Upper lobe of left lung (tissue), 6 donors: ENCODE measurements around the gene APBB1IP. TPM values are rescaled to one million over a fixed set of nuclear protein-coding genes. Genes with fewer than 3 reads are reported as not detected.

Source experiments
- ATAC-seq, 2 donors: fragments of 200-7000 bp; cut with Tn5 transposase; one replicate each; pipeline ENCODE4 v1.9.1; 2022; ENCODE audit warnings: mild to moderate bottlenecking in 2 of 2, moderate library complexity in 2 of 2; ENCODE audit not compliant: low FRiP score in 2 of 2
- DNase-seq, 2 donors: peaks; one replicate each; pipeline ENCODE4 v3.0.0-alpha.2; 2019 to 2020
- H3K27ac ChIP-seq, 4 donors: fragments of 200-600 bp; sonication (generic); one replicate each; pipeline ENCODE4 v1.5.1; 2016 to 2019
- H3K27me3 ChIP-seq, 4 donors: fragments of 200-600 bp; sonication (generic); one replicate each; pipeline ENCODE4 v1.5.1; 2017 to 2019
- H3K36me3 ChIP-seq, 4 donors: fragments of 200-600 bp; sonication (generic); one replicate each; pipeline ENCODE4 v1.5.1; 2016 to 2019
- H3K4me1 ChIP-seq, 4 donors: fragments of 200-600 bp; sonication (generic); one replicate each; pipeline ENCODE4 v1.5.1; 2018 to 2019
- H3K4me3 ChIP-seq, 4 donors: fragments of 200-600 bp; sonication (generic); one replicate each; pipeline ENCODE4 v1.5.1; 2017 to 2019; ENCODE audit warnings: mild to moderate bottlenecking in 2 of 4, moderate library complexity in 1 of 4
- H3K9me3 ChIP-seq, 4 donors: fragments of 200-600 bp; sonication (generic); one replicate each; pipeline ENCODE4 v1.5.1; 2018 to 2019
- CTCF ChIP-seq, 6 experiments: fragments of 450-650 bp in 4 of 6; fragments of 200-600 bp in 2 of 6; sonication (generic) in 2 of 6; IDR thresholded peaks; one replicate each; pipeline ENCODE4 v1.5.1; 2016 to 2019; ENCODE audit warnings: antibody characterized with exemption in 6 of 6
- EP300 ChIP-seq, 4 donors: sonication (generic); formaldehyde crosslinking; IDR thresholded peaks; one replicate each; pipeline ENCODE4 v1.5.1; 2017; ENCODE audit warnings: antibody characterized with exemption in 4 of 4, control low read depth in 2 of 4
- POLR2A ChIP-seq, 4 donors: fragments of 450-650 bp; IDR thresholded peaks; one replicate each; pipeline ENCODE4 v1.5.1; 2016 to 2017; ENCODE audit warnings: antibody characterized with exemption in 4 of 4, mild to moderate bottlenecking in 2 of 4
- POLR2AphosphoS5 ChIP-seq, 2 donors: sonication (generic); formaldehyde crosslinking; IDR thresholded peaks; one replicate each; pipeline ENCODE4 v1.5.1; 2017; ENCODE audit warnings: antibody characterized with exemption in 2 of 2
- WGBS, 2 donors: methylation state at CpG; one replicate each; pipeline ENCODE4 v1.1.5; 2017 to 2018; 5-methylcytosine and 5-hydroxymethylcytosine counted together
- total RNA-seq, 6 donors: library from RNA; depleted of rRNA in 4 of 6; stranded (reverse); fragments of >200 nt in 4 of 6; gene quantifications; one replicate each; pipeline versions ENCODE4 v1.1.0 to v1.2.1, GENCODE V29; 2016 to 2021
- donor health status: DM: no; HTN: no; CAD: no; lungs with moderate emphysema.
- donor health status: DM: no; HTN: yes; CAD: no; lungs with severe emphysema.

APBB1IP gene
- total RNA-seq, 6 donors from 2014 or later: 15.8 to 45.1 (median 31.3) TPM

- Histone ChIP-seq H3K9me3 (no peaks in the 10 kb centered on the region), H3K4me1 (peaks cover 0 to 15% (median 4%) of the 10 kb centered on the region in 4 donors), H3K4me3 (peak overlapping the region in 2 of 4 donors; percentile 55 to 57), H3K27ac (peak overlapping the region in 3 of 4 donors; percentile 92 to 94 (median 94)), H3K36me3 (no peaks in the 10 kb centered on the region), H3K27me3 (no peaks in the 10 kb centered on the region)
- WGBS, 2 donors: 9 to 36% methylated on average over 1 of the region's 1 CpG
- ATAC-seq: no peak
- DNase-seq: no peak
- TF ChIP-seq POLR2AphosphoS5 (IDR thresholded peaks at IDR 0.05) (no peak), CTCF (IDR thresholded peaks at IDR 0.05) (no peak)
Observed at GRCh38 chr10:26440088-26440470, 1.9 kb downstream of the APBB1IP start.

GRCh38 chr10:26441491-26442214 lies 3.5 kb downstream of the APBB1IP start:
- 72 to 78% methylated on average over 7 of the region's 7 CpGs for WGBS, 2 donors
- Histone ChIP-seq H3K27me3 (no peaks in the 10 kb centered on the region), H3K4me1 (peaks cover 0 to 15% (median 7%) of the 10 kb centered on the region in 4 donors), H3K9me3 (no peaks in the 10 kb centered on the region), H3K27ac (peak overlapping the region in 1 of 4 donors; percentile 92), H3K36me3 (no peaks in the 10 kb centered on the region), H3K4me3 (no peak overlapping the region)
- TF ChIP-seq POLR2A (IDR thresholded peaks at IDR 0.05) (no peak), EP300 (IDR thresholded peaks at IDR 0.05) (no peak), CTCF (IDR thresholded peaks at IDR 0.05) (no peak), POLR2AphosphoS5 (IDR thresholded peaks at IDR 0.05) (no peak)
- ATAC-seq (no peak), DNase-seq (no peak)

- H3K27me3 ChIP-seq: no peaks in the 10 kb centered on the region
- H3K27ac ChIP-seq: peak overlapping the region in 3 of 4 donors; percentile 12 to 65 (median 46)
- no peak for DNase-seq
- peak in 2 of 6 experiments; percentile 13 to 32 for TF ChIP-seq CTCF (IDR thresholded peaks at IDR 0.05)
- no peak for TF ChIP-seq POLR2A (IDR thresholded peaks at IDR 0.05)
- peaks cover 0 to 6% (median 0%) of the 10 kb centered on the region in 4 donors for H3K4me1 ChIP-seq
- peak in 1 of 2 donors; percentile 53 for ATAC-seq
- H3K36me3 ChIP-seq: no peaks in the 10 kb centered on the region
- H3K4me3 ChIP-seq: no peak overlapping the region
- WGBS, 2 donors: 54 to 65% methylated on average over 8 of the region's 8 CpGs
- H3K9me3 ChIP-seq: no peaks in the 10 kb centered on the region
Observed at GRCh38 chr10:26445411-26446031, 7.4 kb downstream of the APBB1IP start.

GRCh38 chr10:26446258-26446657 lies 8.1 kb downstream of the APBB1IP start:
- ATAC-seq (no peak), DNase-seq (no peak)
- H3K36me3 ChIP-seq: no peaks in the 10 kb centered on the region
- peak overlapping the region in 3 of 4 donors; percentile 46 to 65 (median 65) for H3K27ac ChIP-seq
- no peaks in the 10 kb centered on the region for H3K9me3 ChIP-seq
- no peak overlapping the region for H3K4me3 ChIP-seq
- H3K27me3 ChIP-seq: no peaks in the 10 kb centered on the region
- no peak for TF ChIP-seq EP300 (IDR thresholded peaks at IDR 0.05)
- WGBS, 2 donors: 66 to 77% methylated on average over 5 of the region's 5 CpGs
- H3K4me1 ChIP-seq: peaks cover 0 to 6% (median 0%) of the 10 kb centered on the region in 4 donors

GRCh38 chr10:26448292-26448691 lies 10.2 kb downstream of the APBB1IP start:
- H3K9me3 ChIP-seq: no peaks in the 10 kb centered on the region
- no peak for DNase-seq
- TF ChIP-seq CTCF (IDR thresholded peaks at IDR 0.05) (peak in 1 of 6 experiments; percentile 12), POLR2AphosphoS5 (IDR thresholded peaks at IDR 0.05) (no peak), EP300 (IDR thresholded peaks at IDR 0.05) (no peak), POLR2A (IDR thresholded peaks at IDR 0.05) (no peak)
- no peak overlapping the region for H3K27ac ChIP-seq
- no peaks in the 10 kb centered on the region for H3K27me3 ChIP-seq
- H3K4me3 ChIP-seq: no peak overlapping the region
- no peaks in the 10 kb centered on the region for H3K36me3 ChIP-seq
- peaks cover 0 to 6% (median 0%) of the 10 kb centered on the region in 4 donors for H3K4me1 ChIP-seq
- ATAC-seq: no peak
